IPS-18a (cell line): Measurements from ENCODE around the gene PLCH2.
"Not testable (repeated sequence)": the region's sequence is repeated elsewhere in the genome, so short reads cannot be mapped to it uniquely, and the experiment has no call there.

Source experiments
- H3K27ac ChIP-seq: one replicate; pipeline ENCODE4 v1.5.1; 2013; ENCODE audit warnings: low read length
- H3K27me3 ChIP-seq: one replicate; pipeline ENCODE4 v1.6.1; 2013; ENCODE audit warnings: mild to moderate bottlenecking, low read length; ENCODE audit not compliant: control insufficient read depth, insufficient read depth
- H3K36me3 ChIP-seq: one replicate; pipeline ENCODE4 v1.6.1; 2013; ENCODE audit warnings: low read depth, low read length; ENCODE audit not compliant: control insufficient read depth
- H3K4me1 ChIP-seq: one replicate; pipeline ENCODE4 v1.6.1; 2013; ENCODE audit warnings: low read depth, low read length; ENCODE audit not compliant: control insufficient read depth
- H3K4me3 ChIP-seq: one replicate; pipeline ENCODE4 v1.5.1; 2013; ENCODE audit warnings: low read length
- H3K9ac ChIP-seq: one replicate; pipeline ENCODE4 v1.6.1; 2013; ENCODE audit warnings: mild to moderate bottlenecking, low read length, moderate library complexity
- H3K9me3 ChIP-seq: one replicate; pipeline ENCODE4 v1.6.1; 2013; ENCODE audit warnings: low read depth, low read length; ENCODE audit not compliant: control insufficient read depth

The PLCH2 gene

GRCh38 chr1:2452201-2452931 is 23.7 kb upstream of the PLCH2 start:
- H3K27me3 ChIP-seq: no peaks in the 10 kb centered on the region
- no peak overlapping the region for H3K4me3 ChIP-seq
- H3K9ac ChIP-seq: no peak overlapping the region
- no peaks in the 10 kb centered on the region for H3K9me3 ChIP-seq
- no peak overlapping the region for H3K27ac ChIP-seq
- H3K4me1 ChIP-seq: peaks cover 6% of the 10 kb centered on the region
- no peaks in the 10 kb centered on the region for H3K36me3 ChIP-seq

DNA sequence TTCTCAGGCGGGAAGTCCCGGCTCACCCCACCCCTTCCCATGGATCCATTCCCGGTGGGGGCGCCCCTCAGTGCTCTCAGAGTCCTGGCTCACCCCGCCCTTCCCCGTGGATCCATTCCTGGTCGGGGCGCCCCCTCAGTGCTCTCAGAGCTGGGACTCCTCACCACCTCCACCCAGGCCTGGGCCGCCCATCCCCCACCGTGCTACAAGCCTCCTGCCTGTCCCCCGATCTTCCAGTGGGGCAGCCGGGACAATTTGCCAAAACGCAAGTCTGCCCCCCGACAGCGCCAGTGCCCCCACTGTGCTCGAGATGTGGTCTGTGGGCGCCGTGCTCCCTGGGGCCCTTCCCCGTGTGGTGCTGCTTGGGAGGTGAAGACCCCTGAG is 23.2 kb upstream of the PLCH2 start:
- peaks cover under 1% of the 10 kb centered on the region for H3K4me1 ChIP-seq
- no peaks in the 10 kb centered on the region for H3K36me3 ChIP-seq
- H3K27ac ChIP-seq: no peak overlapping the region
- H3K9ac ChIP-seq: no peak overlapping the region
- no peaks in the 10 kb centered on the region for H3K27me3 ChIP-seq
- no peaks in the 10 kb centered on the region for H3K9me3 ChIP-seq
- H3K4me3 ChIP-seq: no peak overlapping the region

DNA sequence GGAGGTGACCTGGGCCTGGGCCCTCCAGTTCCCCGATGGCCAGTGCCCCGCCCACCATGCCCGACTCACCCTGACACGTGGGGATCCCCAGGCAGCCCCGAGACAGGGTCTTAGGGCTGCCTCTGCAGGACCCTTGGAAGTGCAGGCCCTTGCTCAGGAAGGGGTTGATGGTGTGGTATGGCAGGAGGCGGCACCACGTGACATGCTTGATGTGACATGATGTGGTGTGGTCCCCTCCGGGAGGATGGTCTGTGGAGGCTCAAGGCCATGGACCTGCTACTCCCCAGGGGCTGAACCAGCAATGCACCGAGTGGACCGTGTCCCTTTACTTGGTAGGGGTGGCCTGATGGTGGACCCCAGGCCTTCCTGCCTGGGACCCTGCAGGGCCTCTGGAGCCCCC is 21.9 kb upstream of the PLCH2 start:
- Histone ChIP-seq H3K4me1 (no peaks in the 10 kb centered on the region), H3K27me3 (no peaks in the 10 kb centered on the region), H3K4me3 (no peak overlapping the region), H3K9ac (no peak overlapping the region), H3K36me3 (no peaks in the 10 kb centered on the region), H3K9me3 (no peaks in the 10 kb centered on the region), H3K27ac (no peak overlapping the region)

- Histone ChIP-seq H3K4me3 (no peak overlapping the region), H3K9me3 (no peaks in the 10 kb centered on the region), H3K9ac (no peak overlapping the region), H3K4me1 (no peaks in the 10 kb centered on the region), H3K27me3 (no peaks in the 10 kb centered on the region), H3K36me3 (no peaks in the 10 kb centered on the region), H3K27ac (no peak overlapping the region)
Measured at GRCh38 chr1:2455757-2456156, 20.3 kb upstream of the PLCH2 start.

DNA sequence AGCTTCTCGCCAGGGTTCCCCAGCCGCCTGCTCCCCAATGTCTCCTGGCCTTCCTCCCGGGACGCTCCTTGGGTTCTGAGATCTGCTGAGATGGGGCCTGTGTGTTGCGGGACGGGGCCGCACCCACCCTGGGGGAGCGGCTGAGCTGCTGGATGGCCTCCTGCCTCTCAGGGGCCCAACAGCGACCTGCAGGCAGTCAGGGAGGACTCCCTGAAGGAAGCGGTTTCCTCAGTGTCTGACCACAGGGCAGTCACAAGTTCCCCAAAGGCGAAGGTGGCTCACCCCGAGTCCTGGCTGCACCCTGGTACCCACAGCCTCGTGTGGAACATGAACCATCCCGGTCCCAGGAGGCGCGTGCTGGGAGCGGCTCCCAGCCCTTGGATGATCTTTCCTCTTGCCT is 18.6 kb upstream of the PLCH2 start:
- Histone ChIP-seq H3K27ac (no peak overlapping the region), H3K9me3 (no peaks in the 10 kb centered on the region), H3K4me3 (no peak overlapping the region), H3K36me3 (no peaks in the 10 kb centered on the region), H3K4me1 (no peaks in the 10 kb centered on the region), H3K27me3 (no peaks in the 10 kb centered on the region), H3K9ac (no peak overlapping the region)

DNA sequence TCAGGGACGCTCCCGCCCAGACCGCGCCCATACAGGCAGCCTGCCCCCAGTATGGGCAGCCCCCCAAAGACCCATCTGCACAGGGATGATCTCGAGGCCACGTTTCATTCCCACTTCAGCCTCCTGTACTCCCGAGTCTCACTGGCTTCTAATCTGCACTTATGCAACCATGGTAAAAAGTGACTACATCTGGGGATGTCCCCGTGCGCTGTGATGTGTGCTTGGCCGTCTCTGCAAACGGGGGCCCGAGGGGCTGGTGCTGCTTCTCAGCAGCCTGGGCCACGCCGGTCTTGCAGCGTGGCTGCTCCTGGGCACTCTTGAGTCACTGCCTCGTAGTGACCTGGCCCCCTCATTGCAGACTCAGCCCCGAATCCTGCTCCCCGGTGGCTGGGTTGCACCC is 17.4 kb upstream of the PLCH2 start:
- Histone ChIP-seq H3K9ac (no peak overlapping the region), H3K4me3 (no peak overlapping the region), H3K27ac (no peak overlapping the region), H3K9me3 (no peaks in the 10 kb centered on the region), H3K27me3 (no peaks in the 10 kb centered on the region), H3K4me1 (no peaks in the 10 kb centered on the region), H3K36me3 (no peaks in the 10 kb centered on the region)

- not testable (repeated sequence) for H3K4me3 ChIP-seq, H3K9ac ChIP-seq, H3K27me3 ChIP-seq, H3K36me3 ChIP-seq, H3K9me3 ChIP-seq, H3K27ac ChIP-seq, H3K4me1 ChIP-seq
Measured at GRCh38 chr1:2459102-2459753, 16.9 kb upstream of the PLCH2 start.

DNA sequence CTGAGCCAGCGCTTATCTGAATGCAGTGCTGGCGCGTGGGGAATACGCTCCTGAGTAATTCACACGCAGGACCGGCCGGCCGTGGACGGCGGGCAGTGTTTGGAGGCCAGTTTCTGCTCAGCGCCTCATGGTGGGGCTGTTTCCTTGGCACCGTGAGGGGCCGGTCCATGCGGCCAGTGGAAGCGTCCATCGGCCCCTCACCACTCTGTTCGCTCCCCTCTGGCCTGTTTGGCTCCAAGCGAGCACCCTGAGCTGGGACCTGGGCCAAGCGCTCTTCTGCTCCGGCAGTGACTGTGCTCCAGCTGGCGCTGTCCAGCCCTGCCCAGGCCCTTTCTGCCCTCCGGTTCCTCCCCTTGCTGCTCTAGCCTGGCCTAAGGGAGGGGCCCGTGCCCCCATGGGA is 16.3 kb upstream of the PLCH2 start:
- Histone ChIP-seq H3K9ac (no peak overlapping the region), H3K9me3 (no peaks in the 10 kb centered on the region), H3K36me3 (no peaks in the 10 kb centered on the region), H3K4me1 (no peaks in the 10 kb centered on the region), H3K27me3 (no peaks in the 10 kb centered on the region), H3K4me3 (no peak overlapping the region), H3K27ac (no peak overlapping the region)

DNA sequence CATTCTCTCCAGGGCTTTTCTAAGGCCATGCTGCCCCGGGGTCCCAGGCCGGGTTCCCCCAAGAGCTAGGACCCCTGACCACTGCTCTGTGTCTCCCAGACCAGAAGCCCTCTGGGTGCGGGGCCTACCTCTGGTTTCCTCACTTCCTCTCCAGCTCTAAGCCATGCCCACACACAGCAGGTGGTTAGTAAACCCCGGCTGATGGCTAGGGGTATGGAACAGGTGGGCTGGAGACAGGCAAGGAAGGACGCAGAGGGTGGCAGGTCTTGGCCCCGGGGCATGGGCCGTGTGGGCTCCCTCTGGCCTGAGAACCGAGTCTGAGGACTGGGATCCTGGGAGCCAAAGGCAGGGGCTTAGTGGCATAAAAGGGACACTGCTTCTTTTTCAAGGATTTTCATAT is 15.9 kb upstream of the PLCH2 start:
- H3K4me1 ChIP-seq: no peaks in the 10 kb centered on the region
- H3K9ac ChIP-seq: no peak overlapping the region
- no peaks in the 10 kb centered on the region for H3K9me3 ChIP-seq
- no peak overlapping the region for H3K27ac ChIP-seq
- H3K36me3 ChIP-seq: no peaks in the 10 kb centered on the region
- no peaks in the 10 kb centered on the region for H3K27me3 ChIP-seq
- no peak overlapping the region for H3K4me3 ChIP-seq

GRCh38 chr1:2460996-2461751 is 14.9 kb upstream of the PLCH2 start:
- H3K4me3 ChIP-seq: no peak overlapping the region
- no peak overlapping the region for H3K9ac ChIP-seq
- H3K4me1 ChIP-seq: no peaks in the 10 kb centered on the region
- H3K9me3 ChIP-seq: no peaks in the 10 kb centered on the region
- H3K27ac ChIP-seq: no peak overlapping the region
- no peaks in the 10 kb centered on the region for H3K27me3 ChIP-seq
- H3K36me3 ChIP-seq: no peaks in the 10 kb centered on the region

- H3K27ac ChIP-seq: no peak overlapping the region
- no peak overlapping the region for H3K4me3 ChIP-seq
- H3K4me1 ChIP-seq: no peaks in the 10 kb centered on the region
- no peaks in the 10 kb centered on the region for H3K9me3 ChIP-seq
- no peaks in the 10 kb centered on the region for H3K36me3 ChIP-seq
- no peaks in the 10 kb centered on the region for H3K27me3 ChIP-seq
- H3K9ac ChIP-seq: no peak overlapping the region
Measured at GRCh38 chr1:2462819-2463218, 13.3 kb upstream of the PLCH2 start.
